ENCODE measurements around the gene CPTP.

GRCh38 chr1:1352786-1353388 lies 28.3 kb downstream of the CPTP start:
- no peak for TF ChIP-seq POLR2AphosphoS5 (IDR thresholded peaks at IDR 0.05)
- TF ChIP-seq POLR2A (IDR thresholded peaks at IDR 0.05; ENCODE audit: low read depth) = no peak

All from esophagus muscularis mucosa (tissue), 2 donors.